Measurements from ENCODE around the gene SLC2A4. TPM values are rescaled to one million over a fixed set of nuclear protein-coding genes. Genes with fewer than 3 reads are reported as not detected.
A peak's percentile ranks its signal among the peaks of the same experiment; 100 is the strongest.

Gene SLC2A4
- total and polyA plus RNA-seq, 2 experiments from 2014 or later: 6.3 to 13.6 TPM

DNA sequence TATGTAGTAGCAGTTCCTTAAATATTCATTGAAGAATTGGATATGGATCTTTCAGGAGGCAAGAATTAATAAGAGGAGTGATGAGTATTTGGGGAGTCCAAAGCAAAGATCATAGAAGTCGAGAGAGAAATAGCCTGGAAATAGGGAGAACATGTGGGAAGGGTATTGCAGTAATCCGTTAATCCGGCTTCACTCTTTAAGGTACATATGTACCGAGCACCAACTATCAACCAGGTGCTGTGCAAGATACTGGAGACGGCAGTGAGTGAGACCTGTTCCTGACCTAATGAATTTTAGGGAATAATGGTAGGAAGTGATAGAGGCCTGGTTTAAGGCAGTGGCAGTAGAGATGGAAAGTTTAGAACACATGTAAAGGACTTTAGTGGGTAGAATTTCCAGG lies 28.4 kb upstream of the SLC2A4 start (continued):
- TF ChIP-seq, protein P1, sequence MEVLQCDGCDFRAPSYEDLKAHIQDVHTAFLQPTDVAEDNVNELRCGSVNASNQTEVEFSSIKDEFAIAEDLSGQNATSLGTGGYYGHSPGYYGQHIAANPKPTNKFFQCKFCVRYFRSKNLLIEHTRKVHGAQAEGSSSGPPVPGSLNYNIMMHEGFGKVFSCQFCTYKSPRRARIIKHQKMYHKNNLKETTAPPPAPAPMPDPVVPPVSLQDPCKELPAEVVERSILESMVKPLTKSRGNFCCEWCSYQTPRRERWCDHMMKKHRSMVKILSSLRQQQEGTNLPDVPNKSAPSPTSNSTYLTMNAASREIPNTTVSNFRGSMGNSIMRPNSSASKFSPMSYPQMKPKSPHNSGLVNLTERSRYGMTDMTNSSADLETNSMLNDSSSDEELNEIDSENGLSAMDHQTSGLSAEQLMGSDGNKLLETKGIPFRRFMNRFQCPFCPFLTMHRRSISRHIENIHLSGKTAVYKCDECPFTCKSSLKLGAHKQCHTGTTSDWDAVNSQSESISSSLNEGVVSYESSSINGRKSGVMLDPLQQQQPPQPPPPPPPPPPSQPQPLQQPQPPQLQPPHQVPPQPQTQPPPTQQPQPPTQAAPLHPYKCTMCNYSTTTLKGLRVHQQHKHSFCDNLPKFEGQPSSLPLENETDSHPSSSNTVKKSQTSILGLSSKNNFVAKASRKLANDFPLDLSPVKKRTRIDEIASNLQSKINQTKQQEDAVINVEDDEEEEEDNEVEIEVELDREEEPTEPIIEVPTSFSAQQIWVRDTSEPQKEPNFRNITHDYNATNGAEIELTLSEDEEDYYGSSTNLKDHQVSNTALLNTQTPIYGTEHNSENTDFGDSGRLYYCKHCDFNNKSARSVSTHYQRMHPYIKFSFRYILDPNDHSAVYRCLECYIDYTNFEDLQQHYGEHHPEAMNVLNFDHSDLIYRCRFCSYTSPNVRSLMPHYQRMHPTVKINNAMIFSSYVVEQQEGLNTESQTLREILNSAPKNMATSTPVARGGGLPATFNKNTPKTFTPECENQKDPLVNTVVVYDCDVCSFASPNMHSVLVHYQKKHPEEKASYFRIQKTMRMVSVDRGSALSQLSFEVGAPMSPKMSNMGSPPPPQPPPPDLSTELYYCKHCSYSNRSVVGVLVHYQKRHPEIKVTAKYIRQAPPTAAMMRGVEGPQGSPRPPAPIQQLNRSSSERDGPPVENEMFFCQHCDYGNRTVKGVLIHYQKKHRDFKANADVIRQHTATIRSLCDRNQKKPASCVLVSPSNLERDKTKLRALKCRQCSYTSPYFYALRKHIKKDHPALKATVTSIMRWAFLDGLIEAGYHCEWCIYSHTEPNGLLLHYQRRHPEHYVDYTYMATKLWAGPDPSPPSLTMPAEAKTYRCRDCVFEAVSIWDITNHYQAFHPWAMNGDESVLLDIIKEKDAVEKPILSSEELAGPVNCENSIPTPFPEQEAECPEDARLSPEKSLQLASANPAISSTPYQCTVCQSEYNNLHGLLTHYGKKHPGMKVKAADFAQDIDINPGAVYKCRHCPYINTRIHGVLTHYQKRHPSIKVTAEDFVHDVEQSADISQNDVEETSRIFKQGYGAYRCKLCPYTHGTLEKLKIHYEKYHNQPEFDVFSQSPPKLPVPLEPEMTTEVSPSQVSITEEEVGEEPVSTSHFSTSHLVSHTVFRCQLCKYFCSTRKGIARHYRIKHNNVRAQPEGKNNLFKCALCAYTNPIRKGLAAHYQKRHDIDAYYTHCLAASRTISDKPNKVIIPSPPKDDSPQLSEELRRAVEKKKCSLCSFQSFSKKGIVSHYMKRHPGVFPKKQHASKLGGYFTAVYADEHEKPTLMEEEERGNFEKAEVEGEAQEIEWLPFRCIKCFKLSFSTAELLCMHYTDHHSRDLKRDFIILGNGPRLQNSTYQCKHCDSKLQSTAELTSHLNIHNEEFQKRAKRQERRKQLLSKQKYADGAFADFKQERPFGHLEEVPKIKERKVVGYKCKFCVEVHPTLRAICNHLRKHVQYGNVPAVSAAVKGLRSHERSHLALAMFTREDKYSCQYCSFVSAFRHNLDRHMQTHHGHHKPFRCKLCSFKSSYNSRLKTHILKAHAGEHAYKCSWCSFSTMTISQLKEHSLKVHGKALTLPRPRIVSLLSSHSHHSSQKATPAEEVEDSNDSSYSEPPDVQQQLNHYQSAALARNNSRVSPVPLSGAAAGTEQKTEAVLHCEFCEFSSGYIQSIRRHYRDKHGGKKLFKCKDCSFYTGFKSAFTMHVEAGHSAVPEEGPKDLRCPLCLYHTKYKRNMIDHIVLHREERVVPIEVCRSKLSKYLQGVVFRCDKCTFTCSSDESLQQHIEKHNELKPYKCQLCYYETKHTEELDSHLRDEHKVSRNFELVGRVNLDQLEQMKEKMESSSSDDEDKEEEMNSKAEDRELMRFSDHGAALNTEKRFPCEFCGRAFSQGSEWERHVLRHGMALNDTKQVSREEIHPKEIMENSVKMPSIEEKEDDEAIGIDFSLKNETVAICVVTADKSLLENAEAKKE (CRISPR knock-in tag; IDR thresholded peaks at IDR 0.05): no peak

GRCh38 chr17:7254511-7254910 lies 27.0 kb upstream of the SLC2A4 start:
- H3K4me3 Mint-ChIP-seq: peak overlapping the region; percentile 31; the same call in 1 of the 3 replicates
- Histone ChIP-seq H3F3A (replicated peaks; ENCODE audit: low read depth) (peaks cover 15% of the 10 kb centered on the region; the same call in 1 of the 2 replicates), H3K79me2 (replicated peaks; ENCODE audit: insufficient read depth) (peaks cover 41% of the 10 kb centered on the region), H3K36me3 (ENCODE audit: insufficient read depth) (peaks cover 20% of the 10 kb centered on the region), H3K4me3 (no peak overlapping the region), H3K4me2 (no peak overlapping the region), H2AFZ (no peak overlapping the region), H3K4me1 (ENCODE audit: insufficient read depth) (peaks cover 11% of the 10 kb centered on the region), H4K20me1 (replicated peaks; ENCODE audit: insufficient read depth) (peaks cover 26% of the 10 kb centered on the region; the same call in 1 of the 2 replicates), H3K27me3 (ENCODE audit: insufficient read depth) (no peaks in the 10 kb centered on the region), H3K27ac (ENCODE audit: low read depth) (no peak overlapping the region), H3K9me2 (ENCODE audit: insufficient read depth) (no peaks in the 10 kb centered on the region)
- TF ChIP-seq POLR2AphosphoS5 (IDR thresholded peaks at IDR 0.05; ENCODE audit: low read depth): no peak
- TF ChIP-seq, protein P2, sequence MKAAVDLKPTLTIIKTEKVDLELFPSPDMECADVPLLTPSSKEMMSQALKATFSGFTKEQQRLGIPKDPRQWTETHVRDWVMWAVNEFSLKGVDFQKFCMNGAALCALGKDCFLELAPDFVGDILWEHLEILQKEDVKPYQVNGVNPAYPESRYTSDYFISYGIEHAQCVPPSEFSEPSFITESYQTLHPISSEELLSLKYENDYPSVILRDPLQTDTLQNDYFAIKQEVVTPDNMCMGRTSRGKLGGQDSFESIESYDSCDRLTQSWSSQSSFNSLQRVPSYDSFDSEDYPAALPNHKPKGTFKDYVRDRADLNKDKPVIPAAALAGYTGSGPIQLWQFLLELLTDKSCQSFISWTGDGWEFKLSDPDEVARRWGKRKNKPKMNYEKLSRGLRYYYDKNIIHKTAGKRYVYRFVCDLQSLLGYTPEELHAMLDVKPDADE (IDR thresholded peaks at IDR 0.05): no peak
- TF ChIP-seq REST (IDR thresholded peaks at IDR 0.05; ENCODE audit: unreplicated experiment): no peak
- TF ChIP-seq CREB1 (CRISPR knock-in tag; IDR thresholded peaks at IDR 0.05; ENCODE audit: low read depth): no peak
- TF ChIP-seq EZH2phosphoT487 (IDR thresholded peaks at IDR 0.05; ENCODE audit: unreplicated experiment): no peak
- no peak for TF ChIP-seq NANOG (IDR thresholded peaks at IDR 0.05; ENCODE audit: borderline replicate concordance)
- H3K9me3 Mint-ChIP-seq: no peaks in the 10 kb centered on the region; the same call in 2 of the 3 replicates
- ATAC-seq (no peak), DNase-seq (ENCODE audit: low spot score) (no peak)
- no peak overlapping the region for H3K27ac Mint-ChIP-seq
- H3K36me3 Mint-ChIP-seq (ENCODE audit: low read depth): peaks cover 63% of the 10 kb centered on the region
- peaks cover 27% of the 10 kb centered on the region for H3K4me1 Mint-ChIP-seq
- H3K27me3 Mint-ChIP-seq (ENCODE audit: insufficient read depth, low read depth, poor library complexity): peaks cover 15% of the 10 kb centered on the region

All from GM23338 (cell line).